ENCODE results near the gene PARP2.
A peak's percentile ranks its signal among the peaks of the same experiment; 100 is the strongest.

The PARP2 gene, protein sequence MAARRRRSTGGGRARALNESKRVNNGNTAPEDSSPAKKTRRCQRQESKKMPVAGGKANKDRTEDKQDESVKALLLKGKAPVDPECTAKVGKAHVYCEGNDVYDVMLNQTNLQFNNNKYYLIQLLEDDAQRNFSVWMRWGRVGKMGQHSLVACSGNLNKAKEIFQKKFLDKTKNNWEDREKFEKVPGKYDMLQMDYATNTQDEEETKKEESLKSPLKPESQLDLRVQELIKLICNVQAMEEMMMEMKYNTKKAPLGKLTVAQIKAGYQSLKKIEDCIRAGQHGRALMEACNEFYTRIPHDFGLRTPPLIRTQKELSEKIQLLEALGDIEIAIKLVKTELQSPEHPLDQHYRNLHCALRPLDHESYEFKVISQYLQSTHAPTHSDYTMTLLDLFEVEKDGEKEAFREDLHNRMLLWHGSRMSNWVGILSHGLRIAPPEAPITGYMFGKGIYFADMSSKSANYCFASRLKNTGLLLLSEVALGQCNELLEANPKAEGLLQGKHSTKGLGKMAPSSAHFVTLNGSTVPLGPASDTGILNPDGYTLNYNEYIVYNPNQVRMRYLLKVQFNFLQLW

DNA sequence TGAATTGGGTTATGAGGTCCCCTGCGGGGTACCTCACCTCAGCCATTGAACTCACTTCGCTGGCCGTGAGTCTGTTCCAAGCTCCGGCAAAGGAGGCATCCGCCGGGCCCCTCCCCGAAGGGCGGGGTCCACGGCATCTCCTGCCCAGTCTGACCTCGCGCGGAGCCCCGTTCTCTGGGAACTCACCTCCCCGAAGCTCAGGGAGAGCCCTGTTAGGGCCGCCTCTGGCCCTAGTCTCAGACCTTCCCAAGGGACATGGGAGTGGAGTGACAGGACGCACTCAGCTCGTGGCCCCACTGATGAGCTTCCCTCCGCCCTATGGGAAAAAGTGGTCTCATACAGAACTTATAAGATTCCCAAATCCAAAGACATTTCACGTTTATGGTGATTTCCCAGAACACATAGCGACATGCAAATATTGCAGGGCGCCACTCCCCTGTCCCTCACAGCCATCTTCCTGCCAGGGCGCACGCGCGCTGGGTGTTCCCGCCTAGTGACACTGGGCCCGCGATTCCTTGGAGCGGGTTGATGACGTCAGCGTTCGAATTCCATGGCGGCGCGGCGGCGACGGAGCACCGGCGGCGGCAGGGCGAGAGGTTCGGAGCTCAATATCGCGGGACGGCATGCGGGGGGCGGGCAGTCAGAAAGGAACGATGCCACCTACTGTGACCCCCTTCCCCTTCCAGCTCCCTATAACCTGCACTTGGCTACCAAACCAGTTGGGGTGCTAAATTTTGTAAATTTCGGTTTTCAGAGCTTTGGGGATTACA lies at the start of gene PARP2:
Gene PARP2 (plus strand): TSS at position 544 of the 770 bp plus-strand sequence. CDS start 7 bp downstream, at position 551.
- peak within 1 kb of the TSS; percentile 88 for H3K4me3 ChIP-seq (replicated peaks; ENCODE audit: low read depth, low read length)
- TF ChIP-seq, protein P1, sequence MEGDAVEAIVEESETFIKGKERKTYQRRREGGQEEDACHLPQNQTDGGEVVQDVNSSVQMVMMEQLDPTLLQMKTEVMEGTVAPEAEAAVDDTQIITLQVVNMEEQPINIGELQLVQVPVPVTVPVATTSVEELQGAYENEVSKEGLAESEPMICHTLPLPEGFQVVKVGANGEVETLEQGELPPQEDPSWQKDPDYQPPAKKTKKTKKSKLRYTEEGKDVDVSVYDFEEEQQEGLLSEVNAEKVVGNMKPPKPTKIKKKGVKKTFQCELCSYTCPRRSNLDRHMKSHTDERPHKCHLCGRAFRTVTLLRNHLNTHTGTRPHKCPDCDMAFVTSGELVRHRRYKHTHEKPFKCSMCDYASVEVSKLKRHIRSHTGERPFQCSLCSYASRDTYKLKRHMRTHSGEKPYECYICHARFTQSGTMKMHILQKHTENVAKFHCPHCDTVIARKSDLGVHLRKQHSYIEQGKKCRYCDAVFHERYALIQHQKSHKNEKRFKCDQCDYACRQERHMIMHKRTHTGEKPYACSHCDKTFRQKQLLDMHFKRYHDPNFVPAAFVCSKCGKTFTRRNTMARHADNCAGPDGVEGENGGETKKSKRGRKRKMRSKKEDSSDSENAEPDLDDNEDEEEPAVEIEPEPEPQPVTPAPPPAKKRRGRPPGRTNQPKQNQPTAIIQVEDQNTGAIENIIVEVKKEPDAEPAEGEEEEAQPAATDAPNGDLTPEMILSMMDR (IDR thresholded peaks at IDR 0.05; ENCODE audit: low read depth, low read length, missing control alignments), result no peak
- peak; percentile 99 for DNase-seq (ENCODE audit: extremely low read depth, low read depth)

DNA sequence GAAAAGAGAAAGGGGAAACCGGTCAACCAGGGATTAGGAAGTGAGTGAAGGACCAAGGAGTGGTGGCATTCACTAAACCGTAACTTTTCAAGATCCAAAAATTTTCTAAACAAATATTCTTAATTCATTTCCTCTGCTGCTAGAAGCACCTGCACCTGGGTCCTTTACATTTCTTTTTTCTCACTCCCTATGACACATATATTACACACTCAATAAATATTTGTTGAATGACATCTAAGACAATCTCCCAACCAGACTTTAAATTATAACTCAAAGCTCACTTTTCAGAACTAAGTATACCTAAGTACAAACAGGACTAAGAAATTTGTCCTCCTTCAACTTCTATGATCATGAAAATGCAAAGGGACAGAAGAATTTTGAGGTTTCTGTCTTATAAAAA lies 48.8 kb upstream of the PARP2 start:
- TF ChIP-seq, protein P1 (IDR thresholded peaks at IDR 0.05; ENCODE audit: low read depth, low read length, missing control alignments), result no peak
- DNase-seq (ENCODE audit: extremely low read depth, low read depth), result no peak
- H3K4me3 ChIP-seq (replicated peaks; ENCODE audit: low read depth, low read length), result no peak overlapping the region

DNA sequence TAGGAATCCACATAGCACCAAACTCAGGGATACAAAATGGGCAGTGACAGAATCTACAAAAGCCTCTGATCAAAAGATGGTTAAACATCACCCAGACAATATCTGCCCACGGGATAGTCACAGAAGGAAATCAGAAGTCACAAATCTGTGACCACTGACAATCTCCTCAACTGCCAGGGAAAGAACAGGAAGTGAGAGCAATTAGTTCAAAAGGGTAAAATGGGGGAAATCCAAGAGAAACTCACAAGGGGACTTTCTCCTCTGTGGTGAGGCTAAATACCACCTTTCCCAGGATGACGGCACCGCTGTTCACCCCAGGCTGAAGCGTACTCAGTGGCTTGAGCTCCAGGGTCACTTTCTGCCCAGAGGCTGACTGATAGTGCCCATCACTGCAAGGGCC lies 48.4 kb upstream of the PARP2 start:
- no peak overlapping the region for H3K4me3 ChIP-seq (replicated peaks; ENCODE audit: low read depth, low read length)
- DNase-seq (ENCODE audit: extremely low read depth, low read depth), result no peak
- TF ChIP-seq, protein P1 (IDR thresholded peaks at IDR 0.05; ENCODE audit: low read depth, low read length, missing control alignments), result no peak

DNA sequence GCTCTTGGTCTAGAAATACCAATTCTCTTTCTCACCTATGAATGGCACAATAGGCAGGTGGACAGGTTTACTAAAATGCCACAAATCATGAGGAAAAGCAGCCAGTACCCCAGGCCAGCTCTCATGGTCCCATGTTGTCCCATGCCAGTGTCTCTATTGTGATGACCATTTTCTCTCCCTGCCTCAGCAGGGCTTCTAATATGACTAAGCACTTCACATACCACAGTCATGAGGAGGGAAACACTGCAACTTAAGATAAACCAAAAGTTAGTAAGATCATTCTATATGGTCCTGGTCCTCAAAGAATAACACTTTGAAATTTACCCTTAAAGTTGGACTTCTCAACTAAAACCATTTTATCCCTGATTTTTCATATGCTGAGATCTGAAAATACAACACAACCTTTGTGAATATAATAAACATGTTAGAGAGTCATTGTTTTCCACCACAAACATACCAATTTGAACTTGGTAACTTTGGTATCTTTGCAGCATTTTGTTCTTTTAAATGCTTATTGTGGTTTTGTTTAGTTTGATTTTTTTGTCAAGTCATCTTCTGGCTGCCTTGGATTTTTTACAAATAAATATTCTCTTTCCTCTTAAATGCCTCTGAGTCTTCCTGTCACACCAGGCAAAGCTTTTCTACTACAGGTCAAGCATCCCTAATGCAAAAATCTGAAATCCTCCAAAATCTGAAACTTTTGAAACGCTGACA lies 41.2 kb upstream of the PARP2 start:
- TF ChIP-seq, protein P1 (IDR thresholded peaks at IDR 0.05; ENCODE audit: low read depth, low read length, missing control alignments), result no peak
- no peak for DNase-seq (ENCODE audit: extremely low read depth, low read depth)
- no peak overlapping the region for H3K4me3 ChIP-seq (replicated peaks; ENCODE audit: low read depth, low read length)

DNA sequence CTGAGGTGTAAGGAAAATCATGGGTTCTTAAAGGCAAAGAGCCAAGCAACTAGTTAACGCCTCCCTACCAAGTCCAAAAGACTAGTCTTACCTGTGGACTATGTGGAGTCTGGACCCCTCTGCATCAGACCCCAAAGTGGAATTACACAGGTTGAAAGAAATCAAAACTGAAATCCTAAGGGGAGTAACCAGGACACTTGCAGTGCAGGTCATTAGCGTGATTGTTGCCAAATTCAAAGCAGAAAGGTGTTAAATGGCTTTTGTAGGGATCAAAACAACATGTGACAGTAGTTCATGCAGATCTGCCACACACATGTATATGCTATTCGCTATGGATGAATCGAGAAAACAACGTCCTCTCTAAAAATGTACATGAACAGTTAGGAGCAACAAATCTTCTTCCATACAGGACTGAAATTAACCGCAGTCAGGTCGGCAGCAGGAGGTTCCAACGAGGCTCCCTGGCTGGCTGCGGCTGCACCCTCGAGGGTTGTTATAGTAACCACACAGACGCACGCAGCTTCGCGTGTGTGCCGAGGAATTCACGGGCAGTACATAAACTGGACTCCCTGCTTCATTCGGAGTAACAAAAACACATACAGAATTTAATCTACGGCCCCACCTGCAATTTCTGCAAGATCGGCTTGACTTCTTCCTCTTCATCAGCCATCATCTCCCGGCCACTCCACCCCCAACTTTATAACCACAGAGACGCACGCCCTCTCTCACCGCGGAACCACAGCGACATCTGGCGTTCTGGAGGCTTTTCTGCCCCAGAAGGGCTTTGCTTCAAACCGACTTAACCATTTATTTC lies 38.0 kb upstream of the PARP2 start, which contains the start of gene TTC5:
Gene TTC5 (minus strand): TSS at position 687 of the 814 bp plus-strand sequence. CDS start 14 bp downstream, at position 673.
- peak within 1 kb of the TSS; percentile 66 for H3K4me3 ChIP-seq (replicated peaks; ENCODE audit: low read depth, low read length)
- DNase-seq (ENCODE audit: extremely low read depth, low read depth), result peak; percentile 68
- TF ChIP-seq, protein P1 (IDR thresholded peaks at IDR 0.05; ENCODE audit: low read depth, low read length, missing control alignments), result peak; percentile 95

Data from HFF-Myc (cell line).